PFSK-1 (cell line): ENCODE measurements around the gene TNFAIP1. TPM values are rescaled to one million over a fixed set of nuclear protein-coding genes. Genes with fewer than 3 reads are reported as not detected.

Experiments
- FOXP2 ChIP-seq: optimal IDR thresholded peaks from 2 replicates; pipeline ENCODE3; 2011; ENCODE audit warnings: borderline replicate concordance, control low read depth, inconsistent platforms; ENCODE audit not compliant: insufficient read depth; ENCODE audit errors: extremely low read length, extremely low read depth
- POLR2AphosphoS5 ChIP-seq: IDR thresholded peaks from 2 replicates; pipeline ENCODE4 v1.6.1; 2012; ENCODE audit warnings: low read depth, mild to moderate bottlenecking, control low read depth, low read length, moderate library complexity
- REST ChIP-seq, 2 experiments: IDR thresholded peaks; 2 replicates each; pipeline versions ENCODE4 v1.6.1 to v1.8.0; 2011 to 2012; ENCODE audit warnings: low read depth in 2 of 2, low read length in 2 of 2, control low read depth in 1 of 2, inconsistent platforms in 1 of 2, mild to moderate bottlenecking in 1 of 2, moderate library complexity in 1 of 2; ENCODE audit not compliant: insufficient read depth in 1 of 2
- SIN3A ChIP-seq: IDR thresholded peaks from 2 replicates; pipeline ENCODE4 v1.6.1; 2012; ENCODE audit warnings: mild to moderate bottlenecking, low read length, moderate library complexity, borderline replicate concordance; ENCODE audit not compliant: insufficient read depth
- TAF1 ChIP-seq: IDR thresholded peaks from 2 replicates; pipeline ENCODE4 v1.6.1; 2012; ENCODE audit warnings: low read length, control low read depth, borderline replicate concordance; ENCODE audit not compliant: insufficient read depth
- polyA plus RNA-seq: library from polyadenylated mRNA; unstranded; fragments of >200 nt; gene quantifications from one replicate; pipeline ENCODE4 v1.2.1, GENCODE V29; 2012; ENCODE audit warnings: low read depth, missing spikeins; ENCODE audit not compliant: insufficient read length

The TNFAIP1 gene
- 50.2 TPM for polyA plus RNA-seq

DNA sequence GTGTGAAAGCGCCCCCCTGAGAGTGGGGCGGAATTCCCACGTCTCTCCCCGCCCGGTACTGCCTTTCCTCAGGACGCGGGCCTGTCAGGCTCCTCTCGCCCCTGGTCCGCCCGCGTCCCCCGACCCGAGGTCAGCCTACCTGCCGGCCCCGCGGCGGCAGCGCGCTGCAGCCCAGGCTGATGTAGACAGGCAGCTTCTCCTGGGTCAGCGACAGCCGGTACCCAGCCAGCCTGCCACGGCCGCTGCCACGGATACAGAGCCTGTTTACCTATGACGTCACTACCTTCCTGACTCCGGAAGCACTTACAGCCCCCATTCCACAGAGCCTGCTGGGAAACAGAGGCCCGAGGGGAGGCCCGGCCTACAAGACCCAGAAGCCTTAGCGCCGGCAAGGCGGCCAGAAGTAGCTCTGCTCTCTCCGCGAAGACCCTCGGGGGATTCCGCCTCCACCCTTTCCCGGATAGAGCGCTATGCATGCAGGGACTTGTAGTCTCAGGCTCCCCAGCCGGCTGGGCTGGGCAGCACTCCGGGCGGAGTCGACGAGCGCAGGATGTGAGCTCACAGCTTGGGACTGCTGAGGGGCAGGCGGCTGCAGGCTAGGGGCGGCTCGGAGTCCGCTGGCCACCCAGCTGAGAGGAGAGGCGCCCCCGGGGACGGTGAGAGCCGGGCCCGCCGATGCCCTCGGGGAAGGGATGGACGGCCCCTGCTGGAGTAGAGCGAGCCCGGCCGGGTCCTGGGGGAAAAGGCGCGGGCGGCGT lies at the start of gene TNFAIP1, which contains the start of gene IFT20:
Gene TNFAIP1, plus strand, starts transcription at position 561 of the 758 bp plus-strand sequence. CDS start 3,761 bp downstream, outside the sequence.
Gene IFT20, minus strand, starts transcription at position 272 of the 758 bp plus-strand sequence. CDS start 3,487 bp downstream, outside the sequence.
- TF ChIP-seq POLR2AphosphoS5: peak; percentile 79
- 0 out of 4 replicates have a peak, but pooled peaks of 1 of the 2 experiments have one; percentile 16 for TF ChIP-seq REST (IDR thresholded peaks at IDR 0.05; ENCODE audit: insufficient read depth in 1 of 2, low read depth in 2 of 2, low read length in 2 of 2)
- peak; percentile 53; the same call in 1 of the 2 replicates for TF ChIP-seq TAF1
- peak; percentile 100 for TF ChIP-seq FOXP2
- TF ChIP-seq SIN3A: peak; percentile 97

- TF ChIP-seq SIN3A (no peak), FOXP2 (no peak), POLR2AphosphoS5 (no peak), TAF1 (no peak), REST (IDR thresholded peaks at IDR 0.05; ENCODE audit: insufficient read depth in 1 of 2, low read depth in 2 of 2, low read length in 2 of 2) (no peak)
Observed at GRCh38 chr17:28285965-28286364, 49.6 kb upstream of the TNFAIP1 start.

GRCh38 chr17:28290703-28291102 lies 44.9 kb upstream of the TNFAIP1 start:
- TF ChIP-seq SIN3A (no peak), REST (IDR thresholded peaks at IDR 0.05; ENCODE audit: insufficient read depth in 1 of 2, low read depth in 2 of 2, low read length in 2 of 2) (no peak)

DNA sequence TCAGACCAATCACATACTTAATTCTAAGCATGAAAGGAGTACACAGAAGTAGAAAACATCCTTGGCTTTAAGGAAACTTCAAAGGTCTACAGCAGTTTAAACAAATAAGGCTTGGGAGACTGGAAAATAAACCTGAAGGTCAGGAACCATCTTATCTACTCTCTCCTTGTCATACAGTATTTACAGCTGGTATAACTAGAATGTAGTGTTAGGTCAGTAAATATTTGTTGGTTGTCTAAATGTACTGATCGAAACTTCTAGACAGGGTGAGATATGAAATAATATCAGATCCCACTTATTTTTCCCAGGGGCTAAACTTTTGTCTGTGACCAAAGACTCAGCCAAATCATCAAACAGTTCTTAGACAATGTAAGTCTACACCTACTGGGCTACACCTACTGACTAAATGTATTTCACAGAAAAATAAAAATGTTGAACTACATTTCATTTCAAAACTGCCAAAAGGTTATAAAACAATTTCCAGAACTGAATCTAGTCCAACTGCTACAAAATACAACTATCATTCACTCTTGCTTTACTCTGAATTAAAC lies 43.7 kb upstream of the TNFAIP1 start:
- TF ChIP-seq FOXP2 (no peak), SIN3A (no peak), REST (IDR thresholded peaks at IDR 0.05; ENCODE audit: insufficient read depth in 1 of 2, low read depth in 2 of 2, low read length in 2 of 2) (no peak), POLR2AphosphoS5 (no peak), TAF1 (no peak)
